Thyroid gland (tissue), 4 donors: ENCODE data around the gene TBC1D3B.
"Not testable (repeated sequence)": the region's sequence is repeated elsewhere in the genome, so short reads cannot be mapped to it uniquely, and the experiment has no call there.

Experiments
- POLR2A ChIP-seq, 2 donors: fragments of 450-650 bp; IDR thresholded peaks; one replicate each; pipeline ENCODE4 v1.6.1; 2017; ENCODE audit warnings: antibody characterized with exemption in 2 of 2, mild to moderate bottlenecking in 2 of 2, moderate library complexity in 1 of 2
- TF ChIP-seq, protein P1 (sequence below), 6 experiments: fragments of 200-600 bp in 3 of 6; fragments of 450-650 bp in 3 of 6; sonication (generic) in 3 of 6; IDR thresholded peaks; one replicate each; pipeline ENCODE4 v1.5.1; 2016 to 2019; ENCODE audit warnings: antibody characterized with exemption in 6 of 6, mild to moderate bottlenecking in 2 of 6, inconsistent platforms in 1 of 6, moderate library complexity in 1 of 6

DNA sequence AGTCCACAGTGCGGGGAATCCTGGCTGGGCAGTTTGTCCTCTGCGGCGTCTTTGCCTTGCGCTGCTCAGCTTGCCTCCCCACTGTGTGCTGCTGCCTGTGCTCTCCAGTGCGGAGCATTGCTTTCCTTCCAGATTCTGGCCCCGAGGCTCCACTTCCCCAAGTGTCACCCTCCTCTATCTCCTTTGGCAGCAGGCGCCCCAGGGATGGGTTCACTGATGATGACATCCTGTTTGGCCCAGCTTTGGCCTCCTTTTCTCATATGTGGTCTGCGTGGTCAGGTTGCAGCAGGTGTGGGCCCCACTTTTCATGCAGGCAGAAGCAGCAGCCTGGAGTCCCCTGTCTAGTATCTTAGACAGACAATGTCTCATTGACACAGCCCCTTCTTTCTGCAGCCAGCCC lies 25.1 kb upstream of the TBC1D3B start:
- TF ChIP-seq, protein P1, sequence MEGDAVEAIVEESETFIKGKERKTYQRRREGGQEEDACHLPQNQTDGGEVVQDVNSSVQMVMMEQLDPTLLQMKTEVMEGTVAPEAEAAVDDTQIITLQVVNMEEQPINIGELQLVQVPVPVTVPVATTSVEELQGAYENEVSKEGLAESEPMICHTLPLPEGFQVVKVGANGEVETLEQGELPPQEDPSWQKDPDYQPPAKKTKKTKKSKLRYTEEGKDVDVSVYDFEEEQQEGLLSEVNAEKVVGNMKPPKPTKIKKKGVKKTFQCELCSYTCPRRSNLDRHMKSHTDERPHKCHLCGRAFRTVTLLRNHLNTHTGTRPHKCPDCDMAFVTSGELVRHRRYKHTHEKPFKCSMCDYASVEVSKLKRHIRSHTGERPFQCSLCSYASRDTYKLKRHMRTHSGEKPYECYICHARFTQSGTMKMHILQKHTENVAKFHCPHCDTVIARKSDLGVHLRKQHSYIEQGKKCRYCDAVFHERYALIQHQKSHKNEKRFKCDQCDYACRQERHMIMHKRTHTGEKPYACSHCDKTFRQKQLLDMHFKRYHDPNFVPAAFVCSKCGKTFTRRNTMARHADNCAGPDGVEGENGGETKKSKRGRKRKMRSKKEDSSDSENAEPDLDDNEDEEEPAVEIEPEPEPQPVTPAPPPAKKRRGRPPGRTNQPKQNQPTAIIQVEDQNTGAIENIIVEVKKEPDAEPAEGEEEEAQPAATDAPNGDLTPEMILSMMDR (IDR thresholded peaks at IDR 0.05) = not testable (repeated sequence)
- TF ChIP-seq POLR2A (IDR thresholded peaks at IDR 0.05) = not testable (repeated sequence)
